ENCODE data around the gene TLR8.

- TF ChIP-seq CTCF (IDR thresholded peaks at IDR 0.05) = no peak
- no peak for TF ChIP-seq POLR2A (IDR thresholded peaks at IDR 0.05)
Measured at GRCh38 chrX:12877386-12877785, 29.0 kb upstream of the TLR8 start.

All from lower leg skin (tissue), 3 donors.